Hematopoietic multipotent progenitor cell treated with erythropoietin and hydrocortisone succinate and interleukin-3 and kit ligand, for 8 days (in vitro differentiated cells): ENCODE data around the gene CSF3R.

ENCODE experiments used
- DNase-seq: peaks from one replicate; pipeline ENCODE4 v3.0.0-alpha.2; 2015

Gene CSF3R

DNA sequence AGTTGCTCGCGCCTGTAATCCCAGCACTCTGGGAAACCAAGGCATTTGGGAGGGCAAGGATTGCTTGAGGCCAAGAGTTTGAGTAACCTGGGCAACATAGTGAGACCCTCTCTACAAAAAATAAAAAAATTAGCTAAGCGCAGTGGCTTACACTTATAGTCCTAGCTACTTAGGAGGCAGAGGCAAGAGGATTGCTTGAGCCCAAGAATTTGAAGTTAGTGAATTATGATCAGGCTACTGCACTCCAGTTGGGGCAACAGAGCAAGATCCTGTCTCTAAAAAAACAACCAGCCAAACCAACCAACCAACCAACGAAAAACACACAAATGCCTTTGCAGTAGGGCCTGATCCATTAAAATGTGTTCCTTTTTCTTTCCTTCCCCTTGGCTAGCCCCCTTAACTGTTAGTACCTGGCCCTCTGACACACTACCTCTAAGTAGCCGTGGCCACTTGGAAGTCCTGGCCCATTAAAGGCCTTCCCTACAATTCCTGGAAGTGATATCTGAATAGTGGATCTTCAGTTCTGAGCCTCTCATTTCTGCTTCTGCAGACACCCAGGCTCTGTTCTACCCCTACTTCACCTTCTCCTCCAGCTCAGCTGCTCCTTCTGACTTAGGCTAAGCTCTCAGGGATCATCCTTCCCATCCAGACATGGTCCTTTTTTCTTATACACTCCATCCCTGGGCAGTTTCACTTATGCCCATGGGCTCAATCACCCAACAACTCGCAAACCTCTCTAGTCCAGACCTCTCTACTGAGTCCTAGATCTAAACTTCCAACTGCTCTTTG, 28.9 kb downstream of the CSF3R start:
- no peak for DNase-seq

DNA sequence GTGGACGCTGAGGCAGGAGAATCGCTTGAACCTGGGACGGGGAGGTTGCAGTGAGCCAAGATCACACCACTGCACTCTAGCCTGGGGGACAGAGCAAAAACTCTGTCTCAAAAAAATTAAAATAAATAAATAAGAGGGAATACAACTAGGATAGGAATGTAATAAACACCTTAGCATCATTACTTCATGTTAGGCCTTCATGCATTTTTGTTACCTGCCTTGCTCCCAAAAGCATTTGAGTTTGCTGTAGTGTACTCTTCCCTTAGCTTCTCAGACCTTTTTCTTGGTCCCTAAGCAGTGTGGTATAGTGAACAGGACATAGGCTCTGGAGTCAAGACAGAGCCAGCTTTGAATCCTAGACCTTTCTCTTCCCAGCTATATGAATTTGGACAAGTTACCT, 29.7 kb downstream of the CSF3R start:
- DNase-seq: no peak

DNA sequence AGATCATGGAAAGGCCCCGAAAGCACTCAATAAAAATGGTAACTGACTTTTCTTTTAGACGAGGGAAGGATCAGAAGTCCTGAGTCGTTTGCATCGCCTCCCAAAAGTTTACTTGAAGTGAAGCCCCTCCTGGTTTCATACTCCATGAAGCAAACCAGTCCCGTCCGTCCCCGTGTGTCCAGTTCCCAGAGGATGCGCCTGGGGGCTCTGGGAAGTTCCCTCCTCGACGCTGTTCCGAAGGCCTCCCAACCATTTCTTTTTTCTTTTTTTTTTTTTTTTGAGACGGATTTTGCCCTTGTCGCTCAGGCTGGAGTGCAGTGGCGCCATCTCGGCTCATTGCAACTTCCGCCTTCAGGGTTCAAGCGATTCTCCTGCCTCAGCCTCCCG, 31.8 kb downstream of the CSF3R start:
- no peak for DNase-seq

DNA sequence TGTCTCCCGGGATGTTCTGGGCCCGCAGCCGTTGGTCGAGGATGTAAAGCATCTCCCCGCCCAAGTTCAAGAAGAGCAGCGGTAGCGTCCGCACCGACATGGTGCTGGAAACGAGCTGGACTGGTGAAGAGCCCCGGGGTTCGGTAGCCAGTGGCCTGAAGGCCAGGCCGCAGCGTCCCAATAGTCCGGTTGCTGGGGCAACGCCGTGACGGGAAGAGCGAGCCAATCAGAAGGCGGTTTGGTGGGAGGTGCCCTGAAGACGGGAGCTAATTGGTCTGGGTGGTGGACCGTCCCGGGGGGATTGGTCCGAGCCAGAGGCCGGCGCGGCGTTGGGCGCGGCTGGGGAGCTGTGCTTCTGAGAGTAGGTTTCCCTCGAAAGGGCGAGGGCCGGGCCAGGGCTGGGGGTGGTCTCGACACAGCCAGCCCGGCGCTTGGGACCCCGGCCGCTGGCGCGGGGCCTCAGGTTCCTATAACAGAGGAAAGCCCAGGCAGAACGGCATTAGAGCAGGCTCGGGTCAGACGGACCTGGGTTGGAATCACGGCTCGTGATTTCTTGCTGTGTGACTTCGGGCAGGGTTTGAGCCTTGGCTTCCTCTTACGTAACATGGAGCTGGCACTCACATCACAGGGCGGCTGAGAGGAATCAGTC, 32.3 kb downstream of the CSF3R start, which contains the start of gene OSCP1:
OSCP1 (minus strand) TSS at position 182 of the 649 bp plus-strand sequence; CDS start at position 100, 82 bp downstream.
- peak; percentile 93 for DNase-seq

DNA sequence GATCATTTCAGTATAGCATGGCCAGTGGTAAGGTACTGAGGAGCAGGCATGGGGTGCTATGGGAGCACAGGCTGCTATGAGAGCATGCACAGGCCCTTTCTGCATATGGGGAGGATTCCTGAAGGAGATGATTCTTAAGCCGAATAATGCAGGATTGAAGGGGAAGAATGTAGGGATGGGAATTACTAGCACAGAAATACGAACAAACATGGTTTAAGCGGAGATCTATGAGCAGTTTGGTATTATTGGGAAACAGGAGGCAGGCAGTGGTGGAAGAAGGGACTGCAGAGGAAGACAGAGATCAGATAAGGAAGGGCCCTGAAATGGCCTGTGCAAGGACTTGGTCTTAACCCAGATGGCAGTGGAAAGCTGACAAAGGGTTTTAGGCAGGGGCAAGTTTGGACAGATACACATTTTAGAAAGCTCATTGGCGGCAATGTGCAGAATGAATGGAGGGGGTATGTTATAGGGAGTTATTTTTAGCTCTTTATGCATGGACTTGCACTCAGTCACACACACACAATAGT, 34.1 kb downstream of the CSF3R start:
- peak; percentile 55 for DNase-seq

DNA sequence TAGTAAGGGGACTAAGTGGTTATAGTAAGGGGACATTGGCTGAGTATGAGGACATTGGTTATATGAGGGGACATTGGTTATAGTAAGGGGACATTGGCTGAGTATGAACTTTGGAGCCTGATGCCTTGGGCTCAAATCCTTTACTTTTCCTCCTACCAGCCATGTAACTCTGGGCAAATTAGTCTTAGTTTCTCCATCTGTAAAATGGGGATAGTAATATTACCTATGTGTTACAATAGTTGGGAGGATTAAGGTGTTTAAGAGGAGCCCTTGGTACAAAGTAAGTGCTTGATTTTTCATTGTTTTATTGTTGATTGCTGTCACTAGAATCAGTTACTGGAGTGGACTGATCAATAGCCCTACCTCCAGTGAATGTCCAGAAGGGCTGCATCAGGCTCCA, 35.3 kb downstream of the CSF3R start:
- DNase-seq: no peak

DNA sequence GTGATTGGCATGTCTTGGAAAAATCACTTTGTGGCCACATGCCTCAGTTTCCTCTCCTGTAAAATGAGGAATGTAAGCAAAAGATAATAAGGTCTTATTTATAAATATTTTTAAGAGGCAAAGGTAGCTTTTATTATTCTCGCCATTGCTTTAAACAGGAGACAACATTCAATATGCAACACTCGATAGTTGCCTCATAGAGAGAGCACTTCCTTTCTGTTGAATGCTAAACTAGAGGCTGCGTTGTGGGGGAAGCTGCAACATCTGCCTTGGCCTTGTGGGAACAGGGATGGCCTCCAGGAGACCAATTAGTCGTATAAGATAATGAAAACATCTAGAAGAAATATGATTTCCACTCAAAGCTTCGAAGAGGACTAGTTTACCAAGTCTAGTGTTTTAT, 36.0 kb downstream of the CSF3R start:
- DNase-seq: no peak

DNA sequence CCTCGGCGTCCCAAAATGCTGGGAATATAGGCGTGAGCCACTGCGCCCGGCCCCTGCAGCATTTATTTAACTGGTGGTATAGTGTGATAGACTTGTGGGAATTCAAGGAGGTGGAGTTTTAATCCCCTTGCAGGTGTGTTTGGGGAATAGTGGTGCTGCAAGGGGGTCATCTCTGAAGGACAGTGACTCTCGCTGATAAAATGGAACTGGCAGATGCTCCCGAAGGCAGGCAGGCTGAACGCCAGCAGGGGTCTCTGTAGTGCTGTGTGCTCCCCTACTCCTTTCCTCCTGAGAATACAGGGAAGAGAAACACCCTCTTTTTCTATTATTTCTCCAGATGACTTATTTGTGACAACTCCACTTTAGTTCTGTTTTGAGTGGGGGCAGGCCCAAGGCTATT, 36.4 kb downstream of the CSF3R start:
- peak; percentile 58 for DNase-seq

DNA sequence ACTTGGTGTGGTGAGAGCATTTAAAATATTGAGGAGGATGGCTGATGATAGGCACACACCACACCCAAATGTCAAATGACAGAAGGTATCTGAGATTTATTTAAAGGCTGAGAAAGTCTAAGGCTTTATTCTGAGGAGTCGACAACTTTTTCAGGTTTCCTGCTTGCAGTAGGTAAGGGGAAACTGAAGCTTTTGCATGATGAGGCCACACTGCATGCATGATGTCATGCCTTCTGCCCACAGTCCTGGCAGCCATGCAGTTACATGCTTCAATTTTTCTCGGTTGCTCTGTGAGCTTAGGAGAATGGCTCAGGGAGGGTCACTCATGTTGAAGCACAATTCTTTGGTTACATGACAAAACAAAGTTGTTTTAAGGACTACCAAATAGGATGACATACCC, 39.4 kb downstream of the CSF3R start:
- no peak for DNase-seq

DNA sequence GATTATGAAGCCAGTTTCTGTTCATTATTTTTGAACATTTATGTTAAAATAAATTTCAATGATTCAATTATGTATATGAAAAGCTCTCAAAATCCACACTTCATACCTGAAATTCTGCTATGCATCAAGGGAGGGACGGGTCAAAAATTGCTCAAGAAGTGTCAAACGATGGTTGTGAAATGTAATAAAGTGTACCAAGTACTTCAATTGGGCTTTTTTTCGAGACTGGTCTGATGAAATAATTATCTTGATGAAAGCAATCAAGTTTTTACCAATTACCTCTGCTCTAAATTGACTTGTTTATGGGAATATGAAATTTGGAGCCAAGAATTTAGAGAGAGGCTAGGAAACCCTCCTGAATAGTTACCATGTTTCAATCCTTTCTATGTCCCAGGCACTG, 40.4 kb downstream of the CSF3R start:
- no peak for DNase-seq

DNA sequence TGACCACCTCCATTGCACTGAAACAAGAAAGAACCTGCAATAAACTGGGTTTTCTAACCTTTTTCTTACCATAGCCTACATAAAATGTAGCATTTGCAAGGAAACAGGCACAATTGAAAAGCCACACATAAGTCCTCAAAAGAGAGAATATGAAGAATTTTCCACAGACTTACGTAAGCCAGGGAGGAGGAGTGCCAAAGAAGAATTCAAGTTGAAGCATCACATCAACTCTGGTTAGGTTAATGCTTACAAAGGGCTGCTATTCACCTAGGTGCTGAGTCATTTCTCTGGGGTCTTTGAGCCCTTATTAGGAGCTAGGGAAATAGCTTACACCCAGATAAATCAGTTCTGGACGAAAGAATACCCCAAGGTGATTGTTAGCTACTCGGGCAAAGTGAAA, 42.1 kb downstream of the CSF3R start:
- no peak for DNase-seq

DNA sequence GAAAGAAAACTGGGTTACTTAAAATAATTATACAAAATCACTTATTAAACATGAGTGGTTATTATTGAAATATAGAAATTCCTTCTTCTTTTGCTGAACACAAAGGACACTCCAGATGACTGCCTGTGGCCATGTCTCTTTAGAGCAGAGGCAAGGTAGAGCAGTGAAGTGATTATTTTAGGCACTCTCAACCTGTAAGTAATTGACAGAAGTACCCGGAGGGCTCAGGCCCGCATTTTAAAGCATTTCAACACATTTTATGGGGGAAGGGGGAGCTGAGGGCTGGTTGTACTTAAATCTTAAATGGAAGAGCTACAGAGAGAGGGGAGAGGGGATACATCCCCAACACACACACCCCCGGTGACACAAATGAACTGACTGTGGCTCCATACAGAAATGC, 42.7 kb downstream of the CSF3R start:
- DNase-seq: no peak

DNA sequence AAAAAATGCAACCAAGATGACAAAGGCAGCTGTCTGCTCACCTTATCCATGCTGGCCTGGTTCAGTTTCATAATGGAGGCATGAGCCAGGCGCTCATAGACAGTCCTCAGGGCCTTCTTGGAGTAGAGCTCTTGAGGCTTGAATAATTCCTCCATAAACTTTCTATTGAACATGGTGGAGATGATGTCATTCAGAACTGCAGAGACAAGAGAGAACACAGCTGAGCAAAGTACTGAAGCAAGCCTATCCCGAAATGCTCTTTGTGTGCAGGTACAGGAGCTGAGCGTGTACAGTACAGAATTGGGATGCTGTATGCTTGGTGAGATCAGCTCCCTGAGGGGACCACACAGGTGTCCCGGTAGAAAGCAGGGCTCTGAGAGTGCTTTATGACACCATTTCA, 44.0 kb downstream of the CSF3R start:
- no peak for DNase-seq

DNA sequence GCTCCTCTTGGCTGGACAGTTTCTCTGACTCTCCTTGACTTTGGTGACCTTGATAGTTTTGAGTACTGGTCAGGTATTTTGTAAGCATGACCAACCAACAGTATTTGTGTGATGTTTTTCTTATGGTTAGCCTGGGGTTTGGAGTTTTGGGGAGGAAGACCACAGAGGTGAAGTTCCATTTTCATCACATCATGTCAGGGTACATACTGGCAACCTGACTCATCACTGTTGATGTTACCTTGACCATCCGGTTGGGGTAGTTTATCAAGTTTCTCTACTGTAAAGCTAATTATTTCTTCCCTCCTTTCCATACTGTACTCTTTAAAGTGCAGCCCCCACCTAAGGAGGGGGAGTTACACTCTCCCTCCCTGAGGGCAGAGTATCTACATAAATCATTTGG, 45.9 kb downstream of the CSF3R start:
- no peak for DNase-seq

DNA sequence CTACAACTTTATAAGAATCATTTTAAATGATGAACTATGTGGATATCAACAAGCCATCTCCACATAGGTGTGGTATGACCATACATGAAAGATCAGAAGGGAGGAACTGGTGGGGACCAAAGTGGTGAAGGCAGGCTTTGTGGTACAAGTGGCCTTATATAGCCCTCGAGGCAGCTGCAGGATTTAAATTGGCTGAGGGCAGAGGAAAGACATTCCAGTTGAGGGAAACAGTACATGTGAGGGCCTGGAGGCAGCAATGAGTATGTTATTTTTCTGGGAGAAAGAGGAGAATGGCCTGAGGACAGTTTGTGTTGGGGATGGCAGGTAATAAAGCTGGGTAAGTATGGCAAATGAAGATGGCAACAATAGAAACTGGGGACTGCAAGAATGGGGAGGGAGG, 49.6 kb downstream of the CSF3R start:
- no peak for DNase-seq

DNA sequence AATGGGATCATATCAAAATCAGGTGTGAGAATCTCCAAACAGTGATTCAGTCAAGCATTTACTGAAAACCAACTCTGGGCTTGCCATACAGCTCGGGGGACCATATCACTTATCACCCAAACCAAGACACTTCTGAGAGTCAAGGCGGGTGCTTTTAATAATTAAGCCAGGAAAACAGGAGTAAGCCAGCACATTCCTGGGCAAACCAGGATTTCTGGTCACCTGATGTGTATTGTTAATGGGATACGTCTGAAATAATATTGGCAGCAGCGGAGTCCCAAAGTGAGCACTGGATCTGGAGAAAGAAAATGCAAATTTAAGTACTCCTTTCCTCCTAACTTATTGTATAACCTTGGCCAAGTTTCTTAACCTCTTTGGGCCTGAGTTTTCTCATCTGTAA, 50.1 kb downstream of the CSF3R start:
- DNase-seq: no peak

DNA sequence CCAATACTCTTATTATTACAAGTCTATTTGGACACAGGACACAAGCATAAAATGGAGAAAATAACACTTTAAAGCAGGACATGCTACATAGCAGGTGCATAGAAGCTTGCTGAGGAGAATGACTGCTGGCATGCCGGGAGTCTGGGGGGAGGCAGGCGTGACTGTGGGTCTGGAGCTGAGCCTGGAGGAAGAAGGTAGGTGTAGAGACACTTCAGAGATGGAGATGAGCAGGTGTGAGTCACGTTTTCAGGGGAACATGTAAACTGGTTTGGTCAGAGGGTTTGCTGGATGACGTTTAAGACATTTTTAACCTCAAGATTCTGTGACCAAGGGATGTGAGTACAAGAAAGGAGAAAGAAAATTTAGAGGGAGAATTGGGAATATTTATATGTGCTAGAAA, 56.9 kb downstream of the CSF3R start:
- DNase-seq: no peak

DNA sequence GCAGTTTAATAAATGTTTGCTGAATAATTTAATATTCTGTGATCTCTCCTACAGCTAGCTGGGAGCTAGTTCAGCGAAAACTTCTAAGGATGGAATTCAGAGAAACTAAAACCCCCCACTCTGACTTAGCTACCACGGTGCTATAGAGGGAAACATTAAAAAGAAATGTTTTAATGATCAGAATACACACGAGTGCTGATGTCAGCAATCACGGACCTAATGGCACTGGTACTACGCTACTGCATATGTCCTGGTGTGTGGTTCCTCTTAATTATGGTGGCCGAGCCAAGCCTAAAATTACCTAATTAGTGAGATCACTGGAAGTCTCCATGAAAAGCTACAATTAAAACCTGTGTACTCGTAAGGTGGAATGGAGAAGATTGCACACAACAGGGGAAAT, 61.1 kb downstream of the CSF3R start:
- no peak for DNase-seq

DNA sequence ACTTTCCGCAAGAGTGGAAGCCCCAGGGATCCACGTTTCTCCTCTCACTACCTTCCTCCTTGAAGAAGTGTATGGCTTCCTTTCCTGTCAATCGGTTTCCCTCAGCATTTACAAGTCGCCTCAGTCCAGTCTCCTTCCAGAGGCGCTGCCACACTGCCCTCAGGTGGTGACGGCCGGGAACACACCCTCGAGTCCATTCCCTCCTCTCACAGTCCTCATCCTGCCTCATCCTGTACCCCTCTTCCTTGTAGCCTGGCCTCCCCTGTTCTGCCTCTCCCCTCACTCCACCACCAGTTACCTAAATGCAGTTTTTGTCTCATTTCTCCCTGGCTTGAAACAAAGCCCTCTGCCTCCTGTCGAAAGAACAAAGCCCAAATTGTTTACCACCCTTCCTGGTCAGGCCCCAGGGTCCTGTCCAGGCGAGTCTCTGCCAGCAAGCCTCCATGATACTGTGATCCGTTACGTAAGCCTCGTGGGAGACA, 61.8 kb downstream of the CSF3R start:
- peak; percentile 83 for DNase-seq

DNA sequence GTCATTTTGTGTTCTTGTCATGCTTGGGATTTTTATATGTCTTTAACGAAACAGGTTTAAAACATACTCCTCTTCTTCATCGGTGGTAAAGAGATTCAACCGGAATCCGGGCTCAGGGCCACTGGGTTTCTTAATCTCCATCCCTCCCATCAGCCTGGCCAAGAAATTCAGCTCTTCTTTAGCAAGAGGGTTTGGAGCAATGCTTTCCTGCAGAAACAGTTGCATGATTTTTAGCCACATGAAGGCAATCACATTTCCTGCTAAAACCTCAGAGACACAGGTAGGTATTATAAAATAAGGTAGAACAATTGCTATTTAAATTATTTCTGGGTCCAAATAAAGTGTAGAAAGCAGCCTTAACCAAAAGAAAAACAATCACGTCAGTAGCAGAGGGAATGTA, 62.3 kb downstream of the CSF3R start:
- DNase-seq: no peak

DNA sequence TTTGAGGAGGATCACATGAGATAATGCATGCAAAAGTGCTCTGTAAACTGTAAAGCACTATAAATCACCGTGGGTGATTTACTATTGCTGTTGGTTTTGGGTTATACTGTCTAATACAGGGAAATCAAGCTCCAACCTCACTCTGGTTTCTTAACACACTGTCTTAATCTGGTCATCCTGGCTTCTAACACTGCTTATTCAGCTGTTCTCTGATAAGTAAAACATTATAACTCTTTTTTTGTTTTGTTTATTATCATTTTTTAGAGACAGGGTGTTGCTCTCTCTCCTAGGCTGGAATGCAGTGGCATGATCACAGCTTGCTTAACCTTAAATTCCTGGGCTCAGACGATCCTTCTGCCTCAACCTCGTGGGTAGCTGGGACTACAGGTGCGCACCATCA, 63.1 kb downstream of the CSF3R start:
- no peak for DNase-seq

DNA sequence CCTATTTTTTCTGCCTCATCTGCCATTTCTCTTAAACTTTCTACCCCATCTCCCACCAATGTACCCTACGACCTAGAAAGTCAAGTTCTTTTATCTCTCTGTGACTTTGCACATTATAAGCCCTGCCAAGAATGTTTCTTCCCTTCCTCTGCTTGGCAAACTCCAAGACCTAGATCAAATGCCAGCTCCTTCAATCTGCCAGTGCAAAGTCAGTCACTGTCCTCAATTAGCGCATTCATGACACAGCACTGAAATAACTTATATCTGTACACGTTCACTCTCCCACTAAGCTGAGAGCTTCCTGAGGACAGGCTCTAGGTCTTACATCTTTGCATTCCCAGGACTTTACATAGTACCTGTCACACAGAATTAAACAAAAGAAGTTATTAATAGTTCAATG, 63.6 kb downstream of the CSF3R start:
- no peak for DNase-seq

DNA sequence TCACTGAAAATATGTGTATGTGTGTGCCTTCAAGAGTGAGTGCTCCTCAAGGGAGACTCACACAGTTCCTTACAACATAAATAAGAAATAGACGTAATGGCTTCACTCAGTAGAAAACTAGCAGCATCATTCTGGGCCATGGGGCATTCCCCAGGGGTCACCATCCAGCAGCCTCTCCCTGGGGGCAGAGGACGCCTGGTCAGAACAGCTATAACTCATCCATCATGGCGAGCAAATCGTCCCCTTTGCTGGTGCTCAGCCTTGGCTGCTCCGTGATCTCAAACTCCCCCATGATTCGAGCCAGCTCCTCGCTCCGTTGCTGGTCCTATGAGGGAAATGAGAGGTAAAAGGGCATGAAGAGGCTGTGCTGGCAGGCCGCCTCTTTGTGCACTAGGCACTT, 64.8 kb downstream of the CSF3R start:
- no peak for DNase-seq
